HepG2 (cell line): ENCODE data around the gene CDHR1. TPM values are rescaled to one million over a fixed set of nuclear protein-coding genes. Genes with fewer than 3 reads are reported as not detected.

Experiments used
- ATAC-seq: fragments of 200-7000 bp; cut with Tn5 transposase; 3 replicates; pipeline ENCODE4 v1.9.1; 2020; ENCODE audit warnings: mild to moderate bottlenecking, moderate library complexity
- BruUV-seq: library from RNA; stranded (reverse); fragments of 400-500 nt; replicated peaks from 2 replicates; lab custom pipeline; 2021; lab: Mats Ljungman, UMichigan
- CTCF ChIA-PET: fragments of 300-600 bp; formaldehyde crosslinking; extraction: SDS; loops from one replicate; lab custom pipeline; 2021; ENCODE audit warnings: low total read pairs, inconsistent platforms, low intra/inter-chr PET ratio; lab: Yijun Ruan, JAX
- POLR2A ChIA-PET: fragments of 350-600 bp; sonication (Branson Sonifier 250); formaldehyde crosslinking; loops from one replicate; lab custom pipeline; 2020; ENCODE audit warnings: antibody characterized with exemption, inconsistent platforms; lab: Yijun Ruan, JAX
- DNase-seq: peaks from one replicate; pipeline ENCODE4 v3.0.0-alpha.2; 2015; ENCODE audit warnings: low spot score
- FAIRE-seq: peaks from 3 replicates; lab custom pipeline; 2011; peaks lifted over from hg19 to GRCh38; lab: Jason Lieb, UNC
- H2AFZ ChIP-seq: one replicate; pipeline ENCODE4 v1.6.1; 2011; ENCODE audit warnings: low read length, inconsistent platforms
- H3K27ac ChIP-seq: fragments of 300-600 bp; 3 replicates; pipeline ENCODE4 v1.8.0; 2011; ENCODE audit warnings: mixed run types, mild to moderate bottlenecking, mixed read lengths, low read length, inconsistent platforms; ENCODE audit not compliant: insufficient read depth; ENCODE audit errors: extremely low read length
- H3K27me3 ChIP-seq, 2 experiments: fragments of 200-600 bp in 1 of 2; 2 replicates in 1 of 2; 3 replicates in 1 of 2; pipeline versions ENCODE4 v1.6.0 to v1.8.0; 2011; ENCODE audit warnings: low read length in 2 of 2, mild to moderate bottlenecking in 2 of 2, moderate library complexity in 2 of 2, inconsistent platforms in 1 of 2; ENCODE audit not compliant: insufficient read depth in 2 of 2, control insufficient read depth in 1 of 2
- H3K36me3 ChIP-seq, 2 experiments: fragments of 200-600 bp in 1 of 2; replicated peaks in 1 of 2; 2 replicates in 1 of 2; 3 replicates in 1 of 2; pipeline versions ENCODE4 v1.5.1 to v1.8.0; 2011; ENCODE audit warnings: low read length in 2 of 2, inconsistent platforms in 1 of 2; ENCODE audit not compliant: insufficient read depth in 2 of 2, control insufficient read depth in 1 of 2
- H3K4me1 ChIP-seq: 2 replicates; pipeline ENCODE4 v1.5.1; 2012; ENCODE audit warnings: low read length, inconsistent platforms; ENCODE audit not compliant: insufficient read depth
- H3K4me2 ChIP-seq: 2 replicates; pipeline ENCODE4 v1.6.0; 2011; ENCODE audit warnings: low read depth, low read length, inconsistent platforms
- H3K4me3 ChIP-seq, 3 experiments: fragments of 200-600 bp in 1 of 3; sonication (generic), shearing (Covaris generic) in 1 of 3; replicated peaks in 1 of 3; 2 replicates each; pipeline ENCODE4 v1.5.1; 2011 to 2016; ENCODE audit warnings: low read length in 3 of 3, inconsistent platforms in 2 of 3, low read depth in 2 of 3, mild to moderate bottlenecking in 2 of 3, control low read depth in 1 of 3, mixed read lengths in 1 of 3; ENCODE audit not compliant: insufficient read depth in 1 of 3
- H3K79me2 ChIP-seq: one replicate; pipeline ENCODE4 v1.6.1; 2011; ENCODE audit warnings: low read length, inconsistent platforms; ENCODE audit not compliant: insufficient read depth
- H3K9ac ChIP-seq: 2 replicates; pipeline ENCODE4 v1.6.0; 2011; ENCODE audit warnings: mild to moderate bottlenecking, low read depth, low read length, inconsistent platforms; ENCODE audit not compliant: insufficient read depth
- H3K9me3 ChIP-seq: 2 replicates; pipeline ENCODE4 v1.5.1; 2012; ENCODE audit warnings: mild to moderate bottlenecking, low read length
- H4K20me1 ChIP-seq: 2 replicates; pipeline ENCODE4 v1.6.0; 2011; ENCODE audit warnings: inconsistent platforms, mild to moderate bottlenecking, low read length, moderate library complexity; ENCODE audit not compliant: insufficient read depth
- ELF4 ChIP-seq: sonication (generic); formaldehyde crosslinking; IDR thresholded peaks from 2 replicates; pipeline ENCODE4 v1.5.0; 2020; ENCODE audit warnings: missing genetic modification reagents, mild to moderate bottlenecking, moderate library complexity, borderline replicate concordance
- NFYC ChIP-seq: IDR thresholded peaks from 2 replicates; pipeline ENCODE4 v1.6.1; 2016; ENCODE audit warnings: missing genetic modification reagents, missing compliant biosample characterization
- PTBP1 ChIP-seq: fragments of 200-400 bp; formaldehyde crosslinking; IDR thresholded peaks from 2 replicates; pipeline ENCODE4 v1.6.1; 2018; ENCODE audit warnings: low read length, low read depth; ENCODE audit not compliant: poor library complexity, severe bottlenecking
- TBL1XR1 ChIP-seq: fragments of 150-350 bp; IDR thresholded peaks from 2 replicates; pipeline ENCODE4 v1.6.1; 2014; ENCODE audit warnings: borderline replicate concordance, low read length; ENCODE audit not compliant: partially characterized antibody
- TRIM24 ChIP-seq: sonication (generic); formaldehyde crosslinking; IDR thresholded peaks from 2 replicates; pipeline ENCODE4 v1.8.0; 2022; ENCODE audit warnings: mild to moderate bottlenecking, missing genetic modification reagents
- ZBTB37 ChIP-seq: sonication (generic); formaldehyde crosslinking; IDR thresholded peaks from 2 replicates; pipeline ENCODE4 v1.4.0; 2020; ENCODE audit warnings: mild to moderate bottlenecking, missing genetic modification reagents
- ZBTB44 ChIP-seq: sonication (generic); formaldehyde crosslinking; IDR thresholded peaks from 2 replicates; pipeline ENCODE4 v1.4.0; 2020; ENCODE audit warnings: missing genetic modification reagents
- ZNF510 ChIP-seq: sonication (generic); formaldehyde crosslinking; IDR thresholded peaks from 2 replicates; pipeline ENCODE4 v1.4.0; 2020; ENCODE audit warnings: low read depth, mild to moderate bottlenecking, missing genetic modification reagents
- ZNF713 ChIP-seq: sonication (generic); formaldehyde crosslinking; IDR thresholded peaks from 2 replicates; pipeline ENCODE4 v1.4.0; 2020; ENCODE audit warnings: mild to moderate bottlenecking, missing genetic modification reagents
- ZNF784 ChIP-seq: sonication (generic); formaldehyde crosslinking; IDR thresholded peaks from 2 replicates; pipeline ENCODE4 v1.5.1; 2020; ENCODE audit warnings: missing genetic modification reagents, mild to moderate bottlenecking, borderline replicate concordance
- ZNF800 ChIP-seq: sonication (generic); formaldehyde crosslinking; IDR thresholded peaks from 2 replicates; pipeline ENCODE4 v1.4.0; 2020; ENCODE audit warnings: missing genetic modification reagents
- WGBS: methylation state at CpG from one replicate; pipeline ENCODE4 v1.1.6; 2017; ENCODE audit warnings: low lambda C conversion rate; 5-methylcytosine and 5-hydroxymethylcytosine counted together
- in situ Hi-C: cut with HindIII; loops from 2 replicates; pipeline ENCODE4 v1.10.0; 2017; ENCODE audit warnings: low pct_unique_long_range_greater_than_20kb; ENCODE audit not compliant: extremely low pct_ligation_motif_present
- intact Hi-C: fragments of 100-400 bp; cut with micrococcal nuclease; formaldehyde crosslinking; loops from one replicate; pipeline ENCODE4 v1.10.0; 2022; ENCODE audit not compliant: unreplicated experiment
- polyA plus RNA-seq, 8 experiments: library from polyadenylated mRNA; depleted of rRNA in 3 of 8; stranded (reverse) in 7 of 8; unstranded in 1 of 8; fragments of >200 nt; fragmentation: Illumina TruSeq in 4 of 8; extraction: Trizol in 4 of 8; gene quantifications; 2 replicates each; pipeline versions ENCODE4 v1.2.1 to v1.2.3, GENCODE V29; 2011 to 2016; ENCODE audit warnings: low read depth in 4 of 8, missing spikeins in 1 of 8, mixed read lengths in 1 of 8; ENCODE audit not compliant: insufficient read depth in 1 of 8
- total RNA-seq, 5 experiments: library from RNA; depleted of rRNA; stranded (reverse); fragments of >200 nt; fragmentation: Illumina TruSeq; extraction: Trizol; gene quantifications; 2 replicates each; pipeline ENCODE4 v1.2.3, GENCODE V29; 2016; ENCODE audit warnings: low read depth in 1 of 5

Gene CDHR1
- total and polyA plus RNA-seq, 2 of the 13 experiments (the other 11 are each of a cell fraction or from before 2014, with no cell fraction given), result 0.04 to 0.09 TPM

GRCh38 chr10:84188815-84189214 lies 5.5 kb upstream of the CDHR1 start:
- POLR2A ChIA-PET, result no interaction called here
- Histone ChIP-seq H4K20me1 (no peaks in the 10 kb centered on the region), H3K9ac (no peak overlapping the region), H3K27ac (no peak overlapping the region), H3K9me3 (no peaks in the 10 kb centered on the region), H3K27me3 (peaks cover 5 to 27% of the 10 kb centered on the region in 2 experiments; a peak in 4 of 5 replicates), H3K79me2 (no peaks in the 10 kb centered on the region), H2AFZ (no peak overlapping the region), H3K4me3 (no peak overlapping the region), H3K4me2 (no peak overlapping the region)
- WGBS, result no CpG with 5 or more reads among the region's 3 CpGs
- BruUV-seq, result no TSS peak
- DNase-seq (no peak), FAIRE-seq (no peak)
- intact Hi-C loops (no loop called here), in situ Hi-C loops (no loop called here)
- TF ChIP-seq ZNF713 (CRISPR knock-in tag) (no peak), ZBTB37 (no peak), TBL1XR1 (no peak), ZNF800 (CRISPR knock-in tag) (no peak), ZNF510 (CRISPR knock-in tag) (no peak), TRIM24 (CRISPR knock-in tag) (no peak), NFYC (no peak), ZBTB44 (no peak), ZNF784 (CRISPR knock-in tag) (no peak), PTBP1 (no peak), ELF4 (CRISPR knock-in tag) (no peak)
- TF ChIP-seq, all 625 proteins: peak for 0
- Histone ChIP-seq H3K36me3 (no peaks in the 10 kb centered on the region), H3K4me1 (no peaks in the 10 kb centered on the region)
- no peak for ATAC-seq
- CTCF ChIA-PET, result no interaction called here
